DND-41 (cell line): ENCODE data around the gene A2M.

Experiments
- EZH2 ChIP-seq: IDR thresholded peaks from 3 replicates; pipeline ENCODE4 v1.6.1; 2012; ENCODE audit warnings: borderline replicate concordance, low read depth, mild to moderate bottlenecking, moderate library complexity, low read length, inconsistent platforms; ENCODE audit not compliant: severe bottlenecking
- TF ChIP-seq, protein P1 (sequence below): IDR thresholded peaks from 2 replicates; pipeline ENCODE4 v1.5.1; 2012; ENCODE audit warnings: borderline replicate concordance, low read length, moderate library complexity, mild to moderate bottlenecking; ENCODE audit not compliant: poor library complexity, severe bottlenecking; ENCODE audit errors: extremely low read depth

GRCh38 chr12:9148926-9149325 lies 33.2 kb upstream of the A2M start:
- TF ChIP-seq EZH2 = no peak
- TF ChIP-seq, protein P1, sequence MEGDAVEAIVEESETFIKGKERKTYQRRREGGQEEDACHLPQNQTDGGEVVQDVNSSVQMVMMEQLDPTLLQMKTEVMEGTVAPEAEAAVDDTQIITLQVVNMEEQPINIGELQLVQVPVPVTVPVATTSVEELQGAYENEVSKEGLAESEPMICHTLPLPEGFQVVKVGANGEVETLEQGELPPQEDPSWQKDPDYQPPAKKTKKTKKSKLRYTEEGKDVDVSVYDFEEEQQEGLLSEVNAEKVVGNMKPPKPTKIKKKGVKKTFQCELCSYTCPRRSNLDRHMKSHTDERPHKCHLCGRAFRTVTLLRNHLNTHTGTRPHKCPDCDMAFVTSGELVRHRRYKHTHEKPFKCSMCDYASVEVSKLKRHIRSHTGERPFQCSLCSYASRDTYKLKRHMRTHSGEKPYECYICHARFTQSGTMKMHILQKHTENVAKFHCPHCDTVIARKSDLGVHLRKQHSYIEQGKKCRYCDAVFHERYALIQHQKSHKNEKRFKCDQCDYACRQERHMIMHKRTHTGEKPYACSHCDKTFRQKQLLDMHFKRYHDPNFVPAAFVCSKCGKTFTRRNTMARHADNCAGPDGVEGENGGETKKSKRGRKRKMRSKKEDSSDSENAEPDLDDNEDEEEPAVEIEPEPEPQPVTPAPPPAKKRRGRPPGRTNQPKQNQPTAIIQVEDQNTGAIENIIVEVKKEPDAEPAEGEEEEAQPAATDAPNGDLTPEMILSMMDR = no peak
